ENCODE data around the gene MAPK12. TPM values are rescaled to one million over a fixed set of nuclear protein-coding genes. Genes with fewer than 3 reads are reported as not detected.

Gene MAPK12
- total and polyA plus RNA-seq, 2 of the 8 experiments (the other 6 are each of a cell fraction or from before 2014, with no cell fraction given): 17.3 to 20.3 TPM

GRCh38 chr22:50228366-50228765 is 33.1 kb downstream of the MAPK12 start:
- no peak for DNase-seq (ENCODE audit: low read depth in 1 of 2, low spot score in 2 of 2)
- WGBS, 2 experiments (ENCODE audit: extremely low coverage in 1 of 2, insufficient coverage in 1 of 2, insufficient read length in 1 of 2, insufficient replicate concordance in 2 of 2, low coverage in 1 of 2, low lambda C conversion rate in 2 of 2, missing lambda C conversion rate in 1 of 2): 70% methylated on average over 3 of the region's 9 CpGs; no CpG with 5 or more reads in 1 of the 2 experiments
- H4K91ac ChIP-seq (replicated peaks; ENCODE audit: insufficient read length, low read length): no peak overlapping the region
- TF ChIP-seq RFX5 (IDR thresholded peaks at IDR 0.05; ENCODE audit: borderline replicate concordance, low read depth, low read length) (no peak), ATF3 (IDR thresholded peaks at IDR 0.05; ENCODE audit: insufficient read depth, low read depth, low read length) (no peak), HDAC6 (IDR thresholded peaks at IDR 0.05; ENCODE audit: low read depth, low read length) (no peak), SP4 (IDR thresholded peaks at IDR 0.05; ENCODE audit: low read length) (no peak), HDAC2 (IDR thresholded peaks at IDR 0.05; ENCODE audit: borderline replicate concordance in 1 of 2, low read depth in 2 of 2, low read length in 2 of 2) (no peak), TCF12 (IDR thresholded peaks at IDR 0.05; ENCODE audit: low read depth, low read length) (no peak), JUND (IDR thresholded peaks at IDR 0.05; ENCODE audit: low read length) (no peak), MAX (IDR thresholded peaks at IDR 0.05) (no peak), TAF7 (optimal IDR thresholded peaks at IDR 0.05; ENCODE audit: borderline replicate concordance, low read depth, low read length) (no peak), CEBPB (IDR thresholded peaks at IDR 0.05; ENCODE audit: low read depth, low read length) (no peak), EGR1 (IDR thresholded peaks at IDR 0.05; ENCODE audit: borderline replicate concordance, low read depth, low read length) (no peak), TAF1 (IDR thresholded peaks at IDR 0.05; ENCODE audit: low read depth, low read length) (no peak), SIX5 (IDR thresholded peaks at IDR 0.05; ENCODE audit: low read depth, low read length) (no peak), RBBP5 (IDR thresholded peaks at IDR 0.05; ENCODE audit: borderline replicate concordance, low read depth, low read length) (no peak)

More at GRCh38 chr22:50228366-50228765, 33.1 kb downstream of the MAPK12 start:
- Histone ChIP-seq H3K23me2 (ENCODE audit: low read depth, low read length) (no peaks in the 10 kb centered on the region), H3K79me2 (ENCODE audit: control insufficient read depth in 1 of 2, insufficient read depth in 2 of 2, low read length in 2 of 2) (no peaks in the 10 kb centered on the region), H2BK20ac (ENCODE audit: low read length) (no peak overlapping the region), H3K9me3 (ENCODE audit: insufficient read depth in 2 of 2, low read depth in 1 of 2, low read length in 1 of 2) (no peaks in the 10 kb centered on the region), H4K8ac (ENCODE audit: extremely low read depth, insufficient read depth, low read length) (no peak overlapping the region), H3K79me1 (ENCODE audit: low read depth, low read length) (peaks cover 2% of the 10 kb centered on the region; the same call in 1 of the 2 replicates), H4K5ac (ENCODE audit: insufficient read length, low read depth, low read length) (no peak overlapping the region), H2AK5ac (ENCODE audit: low read depth, low read length) (no peak overlapping the region), H3K9ac (replicated peaks in 1 of 4; ENCODE audit: extremely low read depth in 1 of 4, low read depth in 3 of 4, low read length in 3 of 4) (no peak overlapping the region), H3K4me2 (ENCODE audit: insufficient read depth in 1 of 2, low read depth in 2 of 2, low read length in 2 of 2) (no peak overlapping the region), H3K56ac (replicated peaks; ENCODE audit: insufficient read length, low read depth, low read length) (no peak overlapping the region), H2BK12ac (ENCODE audit: low read depth, low read length) (no peak overlapping the region), H4K20me1 (replicated peaks in 1 of 2; ENCODE audit: control insufficient read depth in 1 of 2, insufficient read depth in 2 of 2, low read length in 2 of 2) (peaks cover 0 to 11% of the 10 kb centered on the region in 2 experiments), H3K27me3 (replicated peaks in 1 of 4; ENCODE audit: control insufficient read depth in 3 of 4, extremely low read depth in 1 of 4, insufficient read depth in 3 of 4, low read length in 3 of 4) (no peaks in the 10 kb centered on the region), H3K23ac (ENCODE audit: insufficient read length) (no peak overlapping the region), H2BK15ac (ENCODE audit: low read length) (no peak overlapping the region), H3K14ac (ENCODE audit: insufficient read length) (no peak overlapping the region), H3K4me1 (replicated peaks in 1 of 4; ENCODE audit: control insufficient read depth in 3 of 4, insufficient read depth in 4 of 4, low read length in 3 of 4) (no peaks in the 10 kb centered on the region), H3K36me3 (ENCODE audit: control insufficient read depth in 2 of 4, insufficient read depth in 4 of 4, low read length in 3 of 4) (peaks cover 0 to 5% (median 3%) of the 10 kb centered on the region in 4 experiments; a peak in 5 of 8 replicates), H3K18ac (ENCODE audit: extremely low read depth, low read length) (no peak overlapping the region), H3K27ac (ENCODE audit: low read depth, low read length) (no peak overlapping the region), H2AFZ (ENCODE audit: low read length) (no peak overlapping the region), H3K4me3 (ENCODE audit: extremely low read depth in 1 of 4, insufficient read depth in 2 of 4, low read depth in 3 of 4, low read length in 4 of 4) (no peak overlapping the region), H2BK120ac (replicated peaks; ENCODE audit: low read depth, low read length) (no peak overlapping the region), H3K4ac (replicated peaks; ENCODE audit: insufficient read length, low read depth, low read length) (no peak overlapping the region), H2BK5ac (ENCODE audit: low read depth, low read length) (no peak overlapping the region)
- POLR2A ChIA-PET (ENCODE audit: partially characterized antibody): interaction anchor here (0.9 kb wide), 1 partner anchor 16 kb away, joined by 3 read pairs; the partner anchor contains the start of gene TUBGCP6
- CTCF ChIA-PET (ENCODE audit: partially characterized antibody): interaction anchor here (0.5 to 9.2 kb wide), 2 partner anchors 12 to 16 kb away, joined by 3 to 77 read pairs; no protein-coding TSS in a partner anchor
- no peak for FAIRE-seq

All from H1 (cell line).